Mesothelial cell of epicardium (in vitro differentiated cells): ENCODE results near the gene LHX5. TPM values are rescaled to one million over a fixed set of nuclear protein-coding genes. Genes with fewer than 3 reads are reported as not detected.

Experiments used
- DNase-seq, 2 experiments: peaks; one replicate each; pipeline ENCODE4 v3.0.0; 2021; ENCODE audit warnings: low spot score in 2 of 2; ENCODE audit not compliant: unreplicated experiment in 2 of 2
- H3K27ac Mint-ChIP-seq: 2 replicates; pipeline ENCODE4 v1.8.0; 2021; ENCODE audit warnings: mixed read lengths
- H3K27me3 Mint-ChIP-seq: 2 replicates; pipeline ENCODE4 v1.8.0; 2021; ENCODE audit warnings: low read depth, mixed read lengths
- H3K36me3 Mint-ChIP-seq: 2 replicates; pipeline ENCODE4 v1.8.0; 2021; ENCODE audit warnings: mixed read lengths
- H3K4me1 Mint-ChIP-seq: 2 replicates; pipeline ENCODE4 v1.8.0; 2021; ENCODE audit warnings: mixed read lengths
- H3K4me3 Mint-ChIP-seq: 2 replicates; pipeline ENCODE4 v1.8.0; 2021; ENCODE audit warnings: mild to moderate bottlenecking, moderate library complexity, mixed read lengths
- H3K9me3 Mint-ChIP-seq: 2 replicates; pipeline ENCODE4 v1.8.0; 2021; ENCODE audit warnings: mixed read lengths
- CTCF ChIP-seq: fragments of 200-600 bp; sonication (generic); IDR thresholded peaks from one replicate; pipeline ENCODE4 v1.5.0; 2021; ENCODE audit warnings: antibody characterized with exemption; ENCODE audit not compliant: unreplicated experiment
- total RNA-seq: library from RNA; stranded (reverse); gene quantifications from 3 replicates; pipeline ENCODE4 v1.2.1, GENCODE V29; 2021

LHX5 gene
- total RNA-seq, 1 donor from 2014 or later, result not detected

- no peak for TF ChIP-seq CTCF
- DNase-seq, result no peak
- Mint-ChIP-seq H3K4me1 (no peaks in the 10 kb centered on the region), H3K36me3 (no peaks in the 10 kb centered on the region), H3K27ac (no peak overlapping the region), H3K9me3 (no peaks in the 10 kb centered on the region), H3K4me3 (no peak overlapping the region), H3K27me3 (peaks cover 94% of the 10 kb centered on the region)
Measured at GRCh38 chr12:113473942-113474341, 2.3 kb upstream of the LHX5 start.

DNA sequence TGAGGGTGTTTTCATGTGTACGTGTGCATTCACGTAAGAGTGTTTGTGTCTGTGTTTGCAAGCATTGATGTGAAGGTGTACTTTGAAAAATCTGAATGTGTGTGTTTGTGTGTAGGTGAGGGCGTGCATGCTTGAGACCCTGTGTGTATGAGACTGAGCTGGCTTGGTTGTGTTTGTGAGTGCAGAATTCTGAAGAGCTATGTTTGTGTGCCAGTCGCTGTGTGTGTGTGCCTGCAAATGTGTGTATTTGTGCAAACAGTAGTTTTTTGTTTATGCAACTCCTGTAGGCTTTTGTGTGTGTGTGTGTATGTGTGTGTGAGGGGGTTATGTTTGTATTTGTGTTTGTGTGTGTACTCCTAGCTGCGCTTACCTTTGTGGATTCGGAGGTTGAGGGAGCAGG is 1.7 kb upstream of the LHX5 start:
- no peak for DNase-seq
- no peaks in the 10 kb centered on the region for H3K36me3 Mint-ChIP-seq
- H3K27me3 Mint-ChIP-seq, result peaks cover 94% of the 10 kb centered on the region
- no peak overlapping the region for H3K27ac Mint-ChIP-seq
- no peaks in the 10 kb centered on the region for H3K4me1 Mint-ChIP-seq
- no peak overlapping the region for H3K4me3 Mint-ChIP-seq
- no peaks in the 10 kb centered on the region for H3K9me3 Mint-ChIP-seq
- no peak for TF ChIP-seq CTCF

DNA sequence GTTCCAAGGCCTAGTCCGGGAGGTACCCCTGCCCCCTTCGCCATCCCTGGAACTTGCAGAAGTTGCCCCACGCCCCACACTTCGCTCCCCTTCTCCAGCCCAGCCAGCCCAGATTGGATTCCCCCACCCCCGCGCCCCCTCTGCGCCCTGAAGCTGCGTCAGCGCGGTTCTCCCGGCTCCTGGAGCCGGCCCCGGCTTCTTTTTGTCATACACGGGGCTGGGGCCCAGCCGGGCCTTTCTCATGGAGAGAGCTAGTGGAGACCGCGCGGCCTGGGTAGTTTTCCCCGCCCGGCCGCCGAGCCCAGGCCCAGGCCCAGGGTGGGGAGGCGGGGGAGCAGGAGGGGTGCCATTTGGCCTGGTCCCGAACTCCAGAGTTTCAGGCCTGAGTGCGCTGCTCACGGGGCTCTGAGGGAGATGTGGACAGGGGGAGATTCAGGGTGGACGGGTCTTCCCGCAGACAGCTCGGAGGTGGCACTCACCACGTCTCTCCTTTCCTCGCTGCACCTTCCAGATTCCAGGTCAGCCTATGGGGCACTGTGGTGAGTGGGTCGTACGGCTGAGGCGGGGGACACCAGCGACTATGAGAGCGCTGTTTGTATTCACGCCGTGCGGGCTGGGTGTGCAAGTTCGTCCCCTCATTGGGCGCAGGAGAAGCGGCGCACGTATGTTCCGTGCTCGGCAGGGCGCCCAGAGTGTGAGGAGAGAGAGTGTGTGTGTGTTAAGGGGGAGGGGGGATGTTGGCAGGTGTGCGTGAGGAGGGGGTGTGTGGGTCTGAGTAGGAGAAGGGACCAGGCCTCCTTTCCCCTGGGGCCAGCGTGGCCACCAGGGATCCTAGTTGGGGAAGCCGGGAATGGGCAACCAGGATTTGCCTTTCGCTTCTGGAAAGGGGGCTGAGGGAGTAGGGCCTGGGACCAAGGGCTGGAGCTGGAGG is 785 bp upstream of the LHX5 start:
- H3K27ac Mint-ChIP-seq, result no peak overlapping the region
- H3K27me3 Mint-ChIP-seq, result peaks cover 94% of the 10 kb centered on the region
- H3K4me1 Mint-ChIP-seq, result peaks cover 2% of the 10 kb centered on the region
- H3K9me3 Mint-ChIP-seq, result no peaks in the 10 kb centered on the region
- DNase-seq, result no peak
- no peak overlapping the region for H3K4me3 Mint-ChIP-seq
- no peak for TF ChIP-seq CTCF
- no peaks in the 10 kb centered on the region for H3K36me3 Mint-ChIP-seq

DNA sequence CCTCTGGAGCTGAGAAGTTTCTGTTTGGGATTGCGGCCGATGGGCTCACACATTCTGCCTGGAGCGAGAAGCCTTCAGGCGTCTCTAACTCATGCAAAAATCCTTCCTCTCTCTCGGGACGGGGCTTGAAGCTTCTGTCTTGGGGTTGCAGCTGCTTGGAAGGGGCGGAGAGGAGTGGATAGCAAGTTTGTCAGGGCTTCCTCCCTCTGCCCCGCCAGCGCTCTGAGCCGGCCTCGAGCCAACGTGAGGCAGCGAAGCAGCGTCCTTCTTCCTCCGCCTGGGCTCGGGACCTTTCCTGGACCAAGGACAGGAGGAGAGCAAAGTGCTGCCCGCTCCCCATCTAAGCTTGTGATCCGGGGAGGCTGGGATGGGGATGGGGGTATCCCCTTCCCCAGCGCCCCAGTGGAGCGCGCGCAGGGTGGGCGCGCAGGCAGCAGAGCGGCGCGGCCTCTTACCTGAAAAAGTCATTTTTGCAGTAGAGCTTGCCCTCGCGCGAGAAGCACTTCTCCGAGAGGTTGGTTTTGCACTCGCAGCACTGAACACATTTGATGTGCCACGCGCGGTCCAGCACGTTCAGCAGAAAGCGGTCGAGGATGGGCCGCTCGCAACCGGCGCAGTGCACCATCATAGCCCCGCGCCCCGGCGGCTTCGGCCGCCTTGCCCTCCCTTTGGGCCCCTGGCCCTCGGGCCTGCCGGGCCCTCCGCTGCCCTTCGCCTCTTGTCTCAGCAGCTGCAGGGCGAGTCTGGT is 626 bp downstream of the LHX5 start:
- no peak overlapping the region for H3K4me3 Mint-ChIP-seq
- no peak for TF ChIP-seq CTCF
- H3K27ac Mint-ChIP-seq, result no peak overlapping the region
- H3K27me3 Mint-ChIP-seq, result peaks cover 98% of the 10 kb centered on the region
- no peaks in the 10 kb centered on the region for H3K9me3 Mint-ChIP-seq
- peaks cover 8% of the 10 kb centered on the region for H3K4me1 Mint-ChIP-seq
- no peaks in the 10 kb centered on the region for H3K36me3 Mint-ChIP-seq
- DNase-seq, result no peak

DNA sequence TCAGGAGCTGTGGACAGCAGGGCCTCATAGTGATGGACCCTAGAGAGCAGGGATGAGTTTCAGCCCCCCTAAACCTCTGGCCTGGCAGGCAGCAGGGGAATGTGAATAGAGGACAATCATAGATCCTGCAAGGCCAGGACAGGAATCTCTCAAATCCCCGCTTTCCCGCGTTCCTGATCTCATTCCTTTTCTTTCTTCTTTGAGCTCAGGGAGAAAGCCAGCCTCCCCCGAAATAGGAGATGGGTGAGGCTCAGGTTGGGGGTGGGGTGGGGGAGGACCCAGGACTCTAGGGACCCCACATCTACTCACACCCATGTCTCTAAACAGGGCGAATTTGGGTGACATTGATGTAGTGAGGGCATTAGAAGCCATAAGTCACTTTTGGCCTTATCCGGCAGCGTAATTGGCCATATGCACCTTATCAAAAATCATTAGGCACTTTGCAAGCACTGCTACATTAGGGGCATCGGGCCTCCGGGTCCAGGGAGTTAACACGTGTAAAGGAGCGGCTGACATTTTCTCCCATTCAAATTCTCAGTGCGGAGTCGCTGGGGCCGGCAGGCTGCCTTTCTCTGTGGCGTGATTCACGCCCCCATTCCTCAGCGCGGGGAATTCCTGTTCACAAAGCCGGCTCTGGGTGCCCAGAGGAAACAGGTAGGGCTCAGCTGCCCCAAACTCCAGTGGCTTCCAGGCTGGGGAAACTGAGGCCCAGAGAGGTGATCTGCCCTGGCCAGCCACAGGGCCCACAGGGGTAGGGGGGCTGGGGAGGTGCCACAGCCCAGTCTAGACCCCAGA is 1.5 kb downstream of the LHX5 start:
- H3K4me1 Mint-ChIP-seq, result peaks cover 9% of the 10 kb centered on the region
- no peaks in the 10 kb centered on the region for H3K36me3 Mint-ChIP-seq
- peaks cover 96% of the 10 kb centered on the region for H3K27me3 Mint-ChIP-seq
- no peaks in the 10 kb centered on the region for H3K9me3 Mint-ChIP-seq
- no peak for DNase-seq
- H3K4me3 Mint-ChIP-seq, result no peak overlapping the region
- no peak for TF ChIP-seq CTCF
- no peak overlapping the region for H3K27ac Mint-ChIP-seq
